GM19372 (cell line): ENCODE results near the gene ZIC5.

Source experiments
- ATAC-seq: cut with Tn5 transposase; IDR thresholded peaks from one replicate; pipeline ENCODE4 v1.9.1; 2021; ENCODE audit warnings: mild to moderate bottlenecking, low read depth, moderate library complexity; ENCODE audit not compliant: unreplicated experiment

The ZIC5 gene

GRCh38 chr13:99988529-99989275 lies 17.1 kb upstream of the ZIC5 start:
- ATAC-seq = no peak

DNA sequence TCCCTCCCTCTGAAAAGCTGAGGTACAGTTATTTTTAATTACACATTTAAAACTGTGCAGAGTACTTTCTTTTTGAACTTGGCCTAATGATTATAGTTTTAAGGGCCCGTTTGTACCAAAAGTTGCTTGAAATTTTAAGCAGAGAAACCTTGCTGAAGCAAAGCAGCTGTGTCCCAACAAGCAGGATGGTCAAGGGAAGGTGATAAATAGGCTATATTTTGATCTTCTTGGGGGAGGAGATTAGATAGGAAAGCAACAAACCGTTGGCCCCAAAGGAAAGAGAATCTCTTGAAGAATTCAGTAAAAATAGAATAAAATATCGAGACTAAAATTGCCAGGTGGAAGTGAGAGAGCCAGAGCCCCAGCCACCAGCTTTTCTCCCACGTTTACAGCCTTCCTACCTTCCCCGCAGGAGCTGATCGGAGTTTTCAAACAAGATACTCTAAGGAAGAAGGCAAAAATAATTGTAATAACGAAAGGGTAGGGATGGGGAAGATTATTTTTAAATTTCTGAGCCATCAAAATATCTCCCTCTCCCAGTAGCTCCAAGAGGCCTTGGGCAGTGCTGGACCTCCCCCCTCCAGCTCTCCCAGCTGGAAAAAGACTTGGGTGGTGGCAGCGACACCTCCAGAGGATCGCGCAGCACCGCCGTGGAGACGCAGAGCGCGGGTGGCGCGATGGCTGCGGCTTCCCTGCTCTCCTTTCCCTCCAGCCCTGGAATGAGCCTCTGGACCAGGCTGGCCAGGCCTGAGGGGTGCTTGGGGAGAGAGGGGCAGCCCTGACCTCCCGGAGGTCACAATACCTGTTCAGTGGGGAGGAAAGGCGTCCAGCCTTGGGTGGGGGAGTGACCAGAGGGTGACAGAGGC lies 15.8 kb upstream of the ZIC5 start:
- no peak for ATAC-seq

GRCh38 chr13:99986741-99987140 lies 15.2 kb upstream of the ZIC5 start:
- ATAC-seq = no peak

DNA sequence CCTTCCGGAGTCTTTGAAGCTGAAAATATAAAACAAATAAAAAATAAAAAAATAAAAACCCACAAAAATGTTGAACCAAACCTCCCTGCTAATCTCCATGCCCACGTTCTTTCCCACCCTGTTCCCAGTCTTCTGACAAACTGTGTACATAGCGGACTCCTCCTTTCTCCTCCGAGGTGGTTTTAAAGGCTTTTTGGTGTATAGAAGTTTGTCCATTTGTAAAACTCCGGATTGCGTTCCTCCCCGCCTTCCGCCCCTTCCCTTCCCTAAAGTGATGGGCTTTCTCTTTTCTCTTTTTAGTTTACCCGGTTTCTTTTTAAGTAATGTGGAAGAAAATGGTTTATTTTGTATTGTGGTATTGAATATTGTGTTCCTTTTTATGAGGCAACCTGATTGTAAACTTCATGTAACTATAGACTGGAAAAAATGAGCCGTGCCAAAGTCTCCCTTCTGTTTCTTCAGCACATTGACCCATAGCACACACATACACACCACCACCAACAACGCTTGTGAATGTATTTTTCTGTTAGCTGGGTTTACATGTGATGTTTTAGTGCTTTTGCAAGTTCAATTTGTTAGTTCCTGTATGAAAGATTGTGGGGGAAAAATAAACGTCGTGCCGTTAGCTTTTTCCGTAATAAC lies 14.4 kb upstream of the ZIC5 start:
- no peak for ATAC-seq

DNA sequence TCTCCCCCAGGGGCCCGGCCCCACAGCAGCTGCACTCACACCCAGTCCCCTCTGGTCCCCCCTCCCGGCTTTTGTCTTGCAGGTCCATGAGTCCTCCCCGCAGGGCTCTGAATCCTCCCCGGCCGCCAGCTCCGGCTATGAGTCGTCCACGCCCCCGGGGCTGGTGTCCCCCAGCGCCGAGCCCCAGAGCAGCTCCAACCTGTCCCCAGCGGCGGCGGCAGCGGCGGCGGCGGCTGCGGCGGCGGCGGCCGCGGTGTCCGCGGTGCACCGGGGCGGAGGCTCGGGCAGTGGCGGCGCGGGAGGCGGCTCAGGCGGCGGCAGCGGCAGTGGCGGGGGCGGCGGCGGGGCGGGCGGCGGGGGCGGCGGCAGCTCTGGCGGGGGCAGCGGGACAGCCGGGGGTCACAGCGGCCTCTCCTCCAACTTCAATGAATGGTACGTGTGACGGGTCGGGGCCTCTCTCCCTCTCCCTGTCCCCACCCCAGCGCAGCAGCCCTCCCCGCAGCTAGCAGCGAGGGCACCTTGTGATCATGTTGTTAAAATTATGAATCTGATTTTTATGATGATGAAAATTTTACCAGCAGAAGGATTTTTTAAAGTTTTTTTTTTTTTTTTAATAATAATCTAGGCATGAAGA lies 13.8 kb upstream of the ZIC5 start:
- no peak for ATAC-seq

DNA sequence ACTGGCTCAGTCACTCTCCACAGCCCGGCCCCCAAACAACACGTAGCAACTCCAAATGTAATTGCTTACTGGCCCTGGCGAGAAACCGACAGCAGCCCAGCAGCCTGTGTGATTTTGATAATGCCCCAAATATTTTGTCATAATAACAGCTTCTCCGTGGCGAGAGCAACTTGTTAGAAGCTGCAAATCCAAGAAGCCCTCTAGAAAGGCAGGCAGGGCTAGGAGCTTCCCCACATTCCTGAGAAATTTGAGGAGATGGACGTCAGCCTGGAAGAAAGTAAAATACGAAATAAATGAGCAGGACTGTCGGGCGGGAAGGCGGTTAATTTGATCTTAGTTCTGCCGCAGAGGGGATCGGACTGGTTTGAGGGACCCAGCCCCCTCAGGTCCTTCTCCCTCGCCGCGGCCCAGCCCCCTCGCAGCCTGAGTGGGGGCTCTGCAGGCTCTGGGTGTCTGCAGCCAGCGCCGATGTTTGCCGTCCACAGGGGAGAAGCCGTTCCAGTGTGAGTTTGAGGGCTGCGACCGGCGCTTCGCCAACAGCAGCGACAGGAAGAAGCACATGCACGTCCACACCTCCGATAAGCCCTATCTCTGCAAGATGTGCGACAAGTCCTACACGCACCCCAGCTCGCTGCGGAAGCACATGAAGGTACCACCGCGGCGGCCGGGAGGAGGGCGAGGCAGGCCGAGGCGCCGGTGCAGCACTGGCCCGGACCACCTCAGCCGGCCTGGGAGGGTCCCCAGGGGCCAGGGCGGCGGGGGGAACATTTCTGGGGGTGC lies 13.1 kb upstream of the ZIC5 start:
- ATAC-seq = no peak

- no peak for ATAC-seq
These were observed 12.2 kb upstream of the ZIC5 start for GRCh38 chr13:99983499-99984401.

GRCh38 chr13:99982731-99983498 lies 11.3 kb upstream of the ZIC5 start:
- no peak for ATAC-seq

DNA sequence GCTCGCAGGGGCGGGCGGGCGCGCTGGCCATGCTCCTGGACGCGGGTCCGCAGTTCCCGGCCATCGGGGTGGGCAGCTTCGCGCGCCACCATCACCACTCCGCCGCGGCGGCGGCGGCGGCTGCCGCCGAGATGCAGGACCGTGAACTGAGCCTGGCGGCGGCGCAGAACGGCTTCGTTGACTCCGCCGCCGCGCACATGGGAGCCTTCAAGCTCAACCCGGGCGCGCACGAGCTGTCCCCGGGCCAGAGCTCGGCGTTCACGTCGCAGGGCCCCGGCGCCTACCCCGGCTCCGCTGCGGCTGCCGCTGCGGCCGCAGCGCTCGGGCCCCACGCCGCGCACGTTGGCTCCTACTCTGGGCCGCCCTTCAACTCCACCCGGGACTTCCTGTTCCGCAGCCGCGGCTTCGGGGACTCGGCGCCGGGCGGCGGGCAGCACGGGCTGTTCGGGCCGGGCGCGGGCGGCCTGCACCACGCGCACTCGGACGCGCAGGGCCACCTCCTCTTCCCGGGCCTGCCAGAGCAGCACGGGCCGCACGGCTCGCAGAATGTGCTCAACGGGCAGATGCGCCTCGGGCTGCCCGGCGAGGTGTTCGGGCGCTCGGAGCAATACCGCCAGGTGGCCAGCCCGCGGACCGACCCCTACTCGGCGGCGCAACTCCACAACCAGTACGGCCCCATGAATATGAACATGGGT lies 10.6 kb upstream of the ZIC5 start:
- ATAC-seq = no peak

DNA sequence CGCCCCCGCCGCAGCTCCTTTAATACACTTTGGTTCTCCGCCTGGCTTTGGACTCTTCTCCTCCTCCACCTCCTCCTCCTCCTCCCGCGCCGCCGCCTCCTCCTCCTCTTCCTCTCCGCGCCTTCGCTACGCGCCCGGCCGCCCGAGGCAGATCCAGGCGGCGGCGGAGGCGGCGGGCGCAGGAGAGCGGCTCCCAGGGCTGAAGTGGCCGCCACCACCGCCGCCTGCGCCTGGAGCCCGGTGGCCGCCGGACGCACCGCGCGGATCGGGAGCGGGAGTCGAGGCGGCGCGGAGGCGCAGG lies 10.1 kb upstream of the ZIC5 start, which contains the start of gene ZIC2:
ZIC2 (plus strand) TSS at position 50 of the 301 bp plus-strand sequence. CDS start 281 bp downstream, outside the sequence.
- ATAC-seq = no peak

DNA sequence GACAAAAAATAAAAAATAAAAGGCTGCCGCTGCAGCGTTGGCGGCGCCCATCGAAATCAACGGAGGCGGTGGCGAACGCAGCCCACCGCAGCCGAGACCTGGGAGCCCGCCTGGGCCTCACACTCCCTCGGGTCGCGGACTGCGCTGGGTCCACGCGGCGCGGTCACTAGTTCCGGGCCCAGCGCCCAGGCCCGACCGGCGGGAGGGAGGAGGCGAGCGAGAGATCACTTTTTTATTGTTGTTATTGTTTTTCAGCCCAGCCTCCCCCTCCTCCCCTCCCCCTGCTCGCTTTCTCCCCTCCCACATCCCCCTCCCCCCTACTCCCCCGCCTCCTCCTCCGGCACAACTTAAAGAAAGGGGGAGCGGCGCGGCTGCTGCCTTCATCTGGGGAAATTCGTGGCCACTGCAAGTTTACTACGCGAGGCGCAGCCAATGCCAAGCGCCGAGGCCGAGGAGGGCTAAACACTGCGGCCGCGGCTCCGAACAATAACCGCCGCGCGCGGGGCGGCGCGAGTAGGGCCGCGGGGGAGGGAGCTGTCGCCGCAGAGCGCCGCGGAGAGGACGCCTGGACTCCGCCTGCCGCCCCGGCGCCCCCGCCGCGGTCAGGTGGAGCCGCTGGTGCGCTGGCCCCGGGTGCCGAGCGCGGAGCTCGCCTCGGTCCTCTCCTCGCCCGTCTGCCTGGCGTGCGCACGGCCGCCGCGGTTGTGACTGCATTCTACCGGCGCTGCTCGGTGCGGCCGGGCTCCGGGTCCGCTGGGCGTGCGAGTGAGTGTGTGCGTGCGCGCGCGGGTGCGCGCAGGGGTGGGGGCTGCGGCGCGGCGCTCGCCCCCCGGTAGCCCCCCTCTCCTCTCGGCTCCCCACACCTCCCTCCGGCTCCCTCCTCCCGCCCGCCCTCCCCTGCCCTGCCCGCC lies 9.5 kb upstream of the ZIC5 start:
- ATAC-seq = no peak

DNA sequence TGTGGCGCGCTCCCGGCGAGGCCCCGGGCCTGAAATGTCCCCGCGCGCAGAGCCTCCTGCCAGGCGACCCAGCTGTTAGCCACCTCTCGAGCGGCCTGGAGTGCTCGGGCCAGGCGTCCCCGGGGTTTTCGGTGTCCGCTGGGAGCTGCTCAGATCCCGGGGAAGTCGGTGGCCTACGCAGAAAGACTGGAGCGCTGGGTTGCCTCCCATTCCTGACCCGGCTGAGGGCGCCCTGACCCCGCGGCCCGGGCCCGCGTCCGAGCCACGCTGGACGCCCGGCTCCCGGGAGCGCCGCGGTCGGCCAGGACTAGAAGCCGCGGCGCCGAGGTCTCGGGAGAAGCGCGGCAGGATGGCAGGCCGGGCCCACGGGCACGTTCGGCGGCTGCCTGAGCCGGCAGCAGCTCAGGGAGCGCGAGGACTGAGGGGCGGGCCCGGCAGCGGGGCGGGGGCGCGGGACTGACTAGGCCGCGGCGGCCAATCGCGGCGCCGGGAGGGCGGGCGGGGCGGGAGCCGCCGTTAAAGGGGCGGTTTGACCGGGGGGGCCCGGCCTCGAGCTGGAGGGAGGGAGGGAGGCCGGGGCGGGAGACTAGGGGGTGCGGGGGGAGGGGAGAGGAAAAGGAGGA lies 8.7 kb upstream of the ZIC5 start:
- no peak for ATAC-seq

GRCh38 chr13:99979453-99980200 lies 8.1 kb upstream of the ZIC5 start:
- no peak for ATAC-seq

DNA sequence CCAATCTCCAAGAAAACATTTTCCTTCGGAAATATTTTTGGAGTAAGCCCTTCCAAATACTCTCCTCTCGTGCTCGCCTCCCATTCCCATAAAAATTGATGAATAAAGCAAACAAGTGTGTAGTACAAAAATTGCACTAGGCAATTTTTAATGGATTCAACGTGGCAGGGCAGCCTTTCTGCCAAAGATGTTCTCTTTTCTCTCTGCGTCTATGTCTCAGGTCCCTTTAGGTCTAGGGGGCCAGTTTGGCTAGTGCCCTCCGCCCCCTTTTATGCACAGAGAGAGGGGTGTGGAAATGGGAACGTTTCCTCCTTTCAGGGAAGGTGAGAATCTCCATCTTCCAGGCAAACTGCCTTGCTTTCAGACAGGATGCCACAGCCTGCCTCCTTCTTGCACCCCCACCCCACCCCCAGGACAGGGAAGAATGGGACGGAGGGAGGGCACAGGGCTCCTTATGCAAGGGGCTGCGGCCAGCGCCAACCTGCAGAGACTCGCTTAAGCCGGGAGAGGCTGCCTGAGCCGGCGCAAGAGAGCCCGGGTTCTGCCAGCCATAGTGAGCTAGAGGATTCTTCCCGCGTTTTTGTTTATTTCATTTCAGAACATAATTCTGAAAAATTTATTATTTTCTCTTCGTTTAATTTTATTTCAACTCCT lies 7.4 kb upstream of the ZIC5 start:
- no peak for ATAC-seq
